Keratinocyte (primary cell): ENCODE results near the gene ANKRD44. TPM values are rescaled to one million over a fixed set of nuclear protein-coding genes. Genes with fewer than 3 reads are reported as not detected.

Experiments
- DNase-seq: peaks from one replicate; pipeline ENCODE4 v3.0.0-alpha.2; 2011; ENCODE audit warnings: low read depth, missing footprints, low spot score
- FAIRE-seq: peaks from 2 replicates; lab custom pipeline; 2011; peaks lifted over from hg19 to GRCh38; lab: Jason Lieb, UNC
- H2AFZ ChIP-seq: 2 replicates; pipeline ENCODE4 v1.6.0; 2012; ENCODE audit warnings: low read length, control low read depth, inconsistent platforms; ENCODE audit not compliant: control insufficient read depth
- H3K27ac ChIP-seq: 2 replicates; pipeline ENCODE4 v1.5.1; 2011; ENCODE audit warnings: low read length; ENCODE audit not compliant: control insufficient read depth, insufficient read depth
- H3K27me3 ChIP-seq: 3 replicates; pipeline ENCODE4 v1.6.0; 2011; ENCODE audit warnings: low read length; ENCODE audit not compliant: control insufficient read depth, insufficient read depth; ENCODE audit errors: extremely low read depth
- H3K36me3 ChIP-seq, 2 experiments: 2 replicates in 1 of 2; 3 replicates in 1 of 2; pipeline ENCODE4 v1.5.1; 2011; ENCODE audit warnings: low read length in 2 of 2, mild to moderate bottlenecking in 1 of 2; ENCODE audit not compliant: control insufficient read depth in 2 of 2, insufficient read depth in 2 of 2; ENCODE audit errors: extremely low read depth in 1 of 2
- H3K4me1 ChIP-seq: 3 replicates; pipeline ENCODE4 v1.5.1; 2011; ENCODE audit warnings: low read length; ENCODE audit not compliant: control insufficient read depth, insufficient read depth; ENCODE audit errors: extremely low read depth
- H3K4me2 ChIP-seq: 3 replicates; pipeline ENCODE4 v1.6.0; 2011; ENCODE audit warnings: low read depth, low read length; ENCODE audit not compliant: control insufficient read depth, insufficient read depth; ENCODE audit errors: extremely low read depth
- H3K4me3 ChIP-seq, 3 experiments: fragments of 200-600 bp in 1 of 3; sonication (generic) in 1 of 3; 2 replicates in 2 of 3; 3 replicates in 1 of 3; pipeline ENCODE4 v1.5.1; 2011 to 2016; ENCODE audit warnings: low read length in 3 of 3, mild to moderate bottlenecking in 3 of 3, control low read depth in 2 of 3, inconsistent platforms in 1 of 3, low read depth in 1 of 3, mixed read lengths in 1 of 3, mixed run types in 1 of 3, moderate library complexity in 1 of 3; ENCODE audit not compliant: control insufficient read depth in 2 of 3, insufficient read depth in 2 of 3; ENCODE audit errors: extremely low read depth in 1 of 3
- H3K79me2 ChIP-seq: 2 replicates; pipeline ENCODE4 v1.6.0; 2012; ENCODE audit warnings: low read length; ENCODE audit not compliant: control insufficient read depth, insufficient read depth
- H3K9ac ChIP-seq: 3 replicates; pipeline ENCODE4 v1.6.0; 2011; ENCODE audit warnings: low read length; ENCODE audit not compliant: control insufficient read depth, insufficient read depth; ENCODE audit errors: extremely low read depth
- H3K9me1 ChIP-seq: 3 replicates; pipeline ENCODE4 v1.6.0; 2011; ENCODE audit warnings: low read length; ENCODE audit not compliant: control insufficient read depth, insufficient read depth; ENCODE audit errors: extremely low read depth
- H3K9me3 ChIP-seq: 2 replicates; pipeline ENCODE4 v1.5.1; 2012; ENCODE audit warnings: low read depth, low read length; ENCODE audit not compliant: control insufficient read depth
- H4K20me1 ChIP-seq: 3 replicates; pipeline ENCODE4 v1.6.0; 2011; ENCODE audit warnings: low read length; ENCODE audit not compliant: control insufficient read depth, insufficient read depth; ENCODE audit errors: extremely low read depth
- CTCF ChIP-seq, 3 experiments: IDR thresholded peaks in 1 of 3; conservative IDR thresholded peaks in 1 of 3; optimal IDR thresholded peaks in 1 of 3; 2 replicates in 2 of 3; 3 replicates in 1 of 3; pipeline versions ENCODE3 to v1.5.1; 2011; ENCODE audit warnings: low read length in 3 of 3, mild to moderate bottlenecking in 3 of 3, moderate library complexity in 2 of 3, control low read depth in 1 of 3, inconsistent platforms in 1 of 3; ENCODE audit not compliant: insufficient read depth in 2 of 3; ENCODE audit errors: extremely low read depth in 1 of 3
- EZH2 ChIP-seq: IDR thresholded peaks from one replicate; pipeline ENCODE4 v1.6.1; 2012; ENCODE audit warnings: inconsistent platforms, mild to moderate bottlenecking, low read length, moderate library complexity
- dilution Hi-C: fragments of 300-500 bp; cut with MboI; formaldehyde crosslinking; loops from one replicate; pipeline ENCODE4 v1.7.0; 2020; ENCODE audit warnings: low sequenced_read_pairs; ENCODE audit not compliant: extremely low pct_ligation_motif_present
- polyA plus RNA-seq, 5 experiments: library from polyadenylated mRNA; depleted of rRNA in 3 of 5; stranded (reverse) in 3 of 5; stranded (forward) in 1 of 5; unstranded in 1 of 5; fragments of >200 nt; gene quantifications; 1 replicate in 1 of 5; 2 replicates in 3 of 5; 3 replicates in 1 of 5; pipeline versions ENCODE4 v1.2.1 to v1.2.3, GENCODE V29; 2011 to 2012; ENCODE audit warnings: missing spikeins in 2 of 5, low read depth in 1 of 5, low replicate concordance in 1 of 5

The ANKRD44 gene
- polyA plus RNA-seq, 1 donor (not counting 4 experiments of a cell fraction or from before 2014, with no cell fraction given): 0.35 TPM

GRCh38 chr2:197356136-197356535 lies 45.6 kb upstream of the ANKRD44 start:
- no peak overlapping the region for H2AFZ ChIP-seq
- no peaks in the 10 kb centered on the region for H3K4me1 ChIP-seq
- H3K4me2 ChIP-seq: no peak overlapping the region
- H3K27ac ChIP-seq: no peak overlapping the region
- no peaks in the 10 kb centered on the region for H3K27me3 ChIP-seq
- dilution Hi-C loops: loop anchor here (25.0 kb wide), 1 partner anchor 169 kb away; no protein-coding TSS in a partner anchor
- no peaks in the 10 kb centered on the region for H3K79me2 ChIP-seq
- H3K9me1 ChIP-seq: no peaks in the 10 kb centered on the region
- H3K4me3 ChIP-seq: no peak overlapping the region
- H3K36me3 ChIP-seq: no peaks in the 10 kb centered on the region
- FAIRE-seq (no peak), DNase-seq (no peak)
- H4K20me1 ChIP-seq: no peaks in the 10 kb centered on the region
- H3K9ac ChIP-seq: no peak overlapping the region
- peak in 2 of 3 experiments; percentile 12 to 21 for TF ChIP-seq CTCF (optimal IDR thresholded peaks at IDR 0.05 in 1 of 3, IDR thresholded peaks at IDR 0.05 in 1 of 3, conservative IDR thresholded peaks at IDR 0.05 in 1 of 3; ENCODE audit: extremely low read depth in 1 of 3, insufficient read depth in 2 of 3, low read length in 3 of 3)
- TF ChIP-seq EZH2: no peak
- H3K9me3 ChIP-seq: no peaks in the 10 kb centered on the region

- Histone ChIP-seq H3K36me3 (no peaks in the 10 kb centered on the region), H2AFZ (no peak overlapping the region), H3K27ac (no peak overlapping the region), H3K4me3 (no peak overlapping the region), H4K20me1 (no peaks in the 10 kb centered on the region), H3K9me3 (no peaks in the 10 kb centered on the region), H3K4me2 (no peak overlapping the region), H3K9ac (no peak overlapping the region), H3K4me1 (no peaks in the 10 kb centered on the region), H3K79me2 (no peaks in the 10 kb centered on the region), H3K27me3 (no peaks in the 10 kb centered on the region), H3K9me1 (no peaks in the 10 kb centered on the region)
- dilution Hi-C loops: loop anchor here (25.0 kb wide), 1 partner anchor 167 kb away; no protein-coding TSS in a partner anchor
- TF ChIP-seq EZH2 (no peak), CTCF (optimal IDR thresholded peaks at IDR 0.05 in 1 of 3, IDR thresholded peaks at IDR 0.05 in 1 of 3, conservative IDR thresholded peaks at IDR 0.05 in 1 of 3; ENCODE audit: extremely low read depth in 1 of 3, insufficient read depth in 2 of 3, low read length in 3 of 3) (no peak)
- no peak for DNase-seq
- FAIRE-seq: no peak
These were observed 43.6 kb upstream of the ANKRD44 start for GRCh38 chr2:197354169-197354558.
